ENCODE data around the gene CDK3.

Gene CDK3

DNA sequence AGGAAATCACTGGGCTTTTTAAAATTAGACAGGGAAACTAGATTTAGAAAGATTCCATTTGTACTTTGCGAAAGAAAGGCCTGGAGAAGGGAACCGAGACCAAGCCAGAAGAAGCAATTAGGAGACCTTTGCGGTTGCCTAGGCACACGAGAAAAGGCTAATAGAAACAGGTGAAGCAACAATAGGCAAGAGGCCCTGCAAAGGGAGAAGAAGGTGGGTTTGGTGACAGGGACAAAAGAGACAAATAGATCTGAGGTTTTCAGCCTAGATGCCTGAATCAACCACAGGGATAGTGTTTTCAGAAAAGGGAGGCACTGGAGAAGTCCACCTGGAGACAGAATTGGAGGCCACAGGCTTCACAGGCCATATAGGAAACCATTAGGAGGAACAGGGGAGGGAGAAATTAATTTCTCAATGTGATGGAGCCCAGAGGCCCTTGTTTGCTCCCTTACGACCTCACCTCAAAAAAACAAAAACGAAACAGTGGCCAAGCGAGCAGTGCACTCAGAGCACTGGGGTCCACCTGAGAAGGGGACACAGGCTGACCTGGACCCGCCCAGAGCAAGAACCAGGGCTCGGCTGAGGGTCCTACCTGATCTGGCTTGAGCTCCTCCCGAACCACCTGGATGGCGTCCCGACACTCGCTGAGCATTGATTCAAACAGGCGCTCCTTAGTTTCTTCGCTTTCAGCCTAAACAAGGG lies 49.3 kb downstream of the CDK3 start:
- H3K9me3 ChIP-seq (ENCODE audit: insufficient read depth, low read depth, low read length) = no peaks in the 10 kb centered on the region
- no peak overlapping the region for H3K9ac ChIP-seq (ENCODE audit: low read depth, low read length)
- no peak overlapping the region for H3K27ac ChIP-seq (ENCODE audit: low read length)
- no peak overlapping the region for H3K4me3 ChIP-seq (ENCODE audit: low read length)
- no peaks in the 10 kb centered on the region for H3K27me3 ChIP-seq (ENCODE audit: insufficient read depth, low read length)
- no peaks in the 10 kb centered on the region for H3K4me1 ChIP-seq (ENCODE audit: insufficient read depth, low read length)
- peaks cover 80% of the 10 kb centered on the region for H3K36me3 ChIP-seq (ENCODE audit: insufficient read depth, low read depth, low read length)

DNA sequence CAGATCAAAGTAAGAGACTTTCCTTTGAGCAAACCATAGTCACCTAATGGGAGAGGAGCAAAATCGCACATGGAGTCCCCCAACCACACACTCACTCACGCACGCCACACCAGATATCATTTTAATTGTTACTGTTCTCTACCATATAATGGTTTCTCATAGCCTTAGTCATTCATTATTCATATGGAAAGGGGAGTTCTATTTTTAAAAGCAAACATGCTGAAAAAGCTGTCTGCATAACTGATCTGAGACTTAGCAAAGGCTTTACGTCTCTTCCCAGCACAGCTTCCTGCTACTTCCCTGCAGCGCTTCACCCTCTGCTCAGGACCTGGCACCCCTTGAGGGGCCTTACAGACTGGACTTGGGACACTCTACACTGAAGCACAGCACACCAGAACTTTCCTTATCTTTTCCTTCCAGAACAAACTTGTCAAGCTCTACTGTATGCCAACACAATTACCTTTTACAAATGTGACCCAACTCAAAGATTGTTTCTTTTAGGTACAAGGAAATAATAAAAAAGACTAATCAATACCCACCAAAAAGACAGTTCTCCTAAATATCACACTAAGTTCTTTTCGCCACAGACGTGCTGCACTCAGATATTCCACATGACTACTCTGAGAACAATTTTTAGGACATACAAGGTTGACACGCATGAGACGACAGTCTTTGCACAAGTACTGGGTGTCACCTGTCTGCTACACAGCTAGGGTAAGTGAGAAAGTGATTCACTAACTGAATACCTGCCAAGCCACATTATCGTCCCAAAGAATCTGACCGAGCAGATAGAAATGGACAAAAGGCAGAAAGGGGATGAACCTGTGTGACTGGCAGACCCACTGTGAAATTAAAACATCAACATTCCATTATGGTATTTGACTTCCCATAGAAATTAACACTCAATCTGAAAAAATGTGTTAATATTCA lies 50.1 kb downstream of the CDK3 start:
- H3K4me3 ChIP-seq (ENCODE audit: low read length) = no peak overlapping the region
- H3K4me1 ChIP-seq (ENCODE audit: insufficient read depth, low read length) = no peaks in the 10 kb centered on the region
- peaks cover 72% of the 10 kb centered on the region for H3K36me3 ChIP-seq (ENCODE audit: insufficient read depth, low read depth, low read length)
- no peaks in the 10 kb centered on the region for H3K27me3 ChIP-seq (ENCODE audit: insufficient read depth, low read length)
- H3K9ac ChIP-seq (ENCODE audit: low read depth, low read length) = no peak overlapping the region
- no peaks in the 10 kb centered on the region for H3K9me3 ChIP-seq (ENCODE audit: insufficient read depth, low read depth, low read length)
- H3K27ac ChIP-seq (ENCODE audit: low read length) = no peak overlapping the region

DNA sequence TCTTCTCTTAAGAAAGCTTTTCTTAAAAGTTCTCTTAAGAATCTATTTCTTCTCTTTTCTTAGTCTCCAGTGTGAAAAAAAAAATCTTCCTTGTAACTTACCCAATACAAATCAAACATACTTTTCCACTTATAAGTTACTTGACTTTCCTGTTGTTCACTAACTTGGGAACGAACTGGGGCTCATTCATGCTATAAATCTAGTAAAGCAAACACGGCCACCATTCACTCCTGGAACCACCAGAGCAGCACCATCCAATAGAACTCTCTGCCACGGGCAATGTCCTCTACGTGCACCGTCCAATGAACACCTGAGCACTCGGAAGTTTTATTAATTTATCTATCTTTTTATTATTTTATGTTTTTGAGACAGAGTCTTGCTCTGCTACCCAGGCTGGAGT lies 50.9 kb downstream of the CDK3 start:
- Histone ChIP-seq H3K36me3 (ENCODE audit: insufficient read depth, low read depth, low read length) (peaks cover 73% of the 10 kb centered on the region), H3K4me1 (ENCODE audit: insufficient read depth, low read length) (no peaks in the 10 kb centered on the region), H3K27me3 (ENCODE audit: insufficient read depth, low read length) (no peaks in the 10 kb centered on the region), H3K9ac (ENCODE audit: low read depth, low read length) (no peak overlapping the region), H3K9me3 (ENCODE audit: insufficient read depth, low read depth, low read length) (no peaks in the 10 kb centered on the region), H3K4me3 (ENCODE audit: low read length) (no peak overlapping the region), H3K27ac (ENCODE audit: low read length) (no peak overlapping the region)

DNA sequence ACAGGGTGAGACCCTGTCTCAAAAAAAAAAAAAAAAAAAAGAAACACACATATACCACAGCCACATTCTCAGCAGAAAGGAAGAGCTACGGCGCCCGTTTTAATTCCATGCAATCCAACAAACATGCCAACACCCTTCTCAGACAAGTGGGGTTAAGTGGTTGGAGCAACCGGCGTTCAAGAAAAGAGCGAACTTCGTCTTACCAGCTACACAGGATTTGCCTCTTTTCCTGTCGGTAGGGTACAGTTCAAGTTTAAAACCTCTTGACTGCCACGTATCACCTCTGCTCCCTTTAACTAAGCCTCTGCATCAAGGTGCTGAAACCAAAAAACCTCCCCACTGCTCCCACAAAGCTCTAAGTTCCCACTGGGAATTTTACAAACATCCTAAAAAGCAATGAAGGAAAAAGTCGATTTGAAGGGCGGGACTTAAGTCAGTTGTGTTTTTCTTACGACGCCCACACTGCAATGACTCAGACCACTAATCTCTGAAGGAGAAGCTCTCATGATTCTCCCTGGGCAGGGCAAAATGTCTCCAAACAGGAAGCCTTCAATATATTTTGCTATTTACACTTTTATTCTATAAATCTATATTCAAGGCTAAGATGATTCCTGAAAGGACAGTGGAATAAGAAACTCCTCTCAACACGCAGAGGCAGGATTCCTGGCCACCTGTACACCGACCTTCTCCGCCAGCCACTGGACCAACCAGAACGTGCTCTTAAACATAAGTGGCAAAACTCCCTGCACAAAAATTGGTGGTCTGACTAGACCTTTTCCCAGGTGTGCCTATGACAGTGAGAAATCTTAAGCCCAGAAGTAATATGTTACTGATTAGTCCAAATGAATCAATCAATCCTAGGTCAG lies 52.8 kb downstream of the CDK3 start:
- H3K9ac ChIP-seq (ENCODE audit: low read depth, low read length) = no peak overlapping the region
- H3K36me3 ChIP-seq (ENCODE audit: insufficient read depth, low read depth, low read length) = peaks cover 76% of the 10 kb centered on the region
- H3K4me1 ChIP-seq (ENCODE audit: insufficient read depth, low read length) = no peaks in the 10 kb centered on the region
- no peak overlapping the region for H3K4me3 ChIP-seq (ENCODE audit: low read length)
- no peak overlapping the region for H3K27ac ChIP-seq (ENCODE audit: low read length)
- H3K9me3 ChIP-seq (ENCODE audit: insufficient read depth, low read depth, low read length) = no peaks in the 10 kb centered on the region
- no peaks in the 10 kb centered on the region for H3K27me3 ChIP-seq (ENCODE audit: insufficient read depth, low read length)

DNA sequence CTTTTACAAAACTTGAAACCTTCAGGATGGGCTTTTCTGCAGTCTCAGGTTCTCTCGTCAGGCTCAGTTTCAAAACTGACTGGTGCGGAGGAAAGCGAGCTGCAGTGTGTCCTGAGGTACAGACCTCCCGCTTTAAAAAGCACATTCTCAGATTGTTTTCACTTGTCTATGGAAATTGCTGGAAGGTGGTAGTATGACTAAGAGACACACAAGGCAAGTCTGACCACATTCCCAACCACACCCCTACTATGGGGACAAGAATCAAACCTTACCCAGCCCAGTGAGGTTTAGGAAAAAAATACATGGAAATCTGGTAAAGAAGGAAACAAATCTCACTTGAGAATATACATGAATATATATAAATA lies 53.4 kb downstream of the CDK3 start:
- Histone ChIP-seq H3K4me1 (ENCODE audit: insufficient read depth, low read length) (no peaks in the 10 kb centered on the region), H3K36me3 (ENCODE audit: insufficient read depth, low read depth, low read length) (peaks cover 76% of the 10 kb centered on the region), H3K27me3 (ENCODE audit: insufficient read depth, low read length) (no peaks in the 10 kb centered on the region), H3K9ac (ENCODE audit: low read depth, low read length) (no peak overlapping the region), H3K9me3 (ENCODE audit: insufficient read depth, low read depth, low read length) (no peaks in the 10 kb centered on the region), H3K4me3 (ENCODE audit: low read length) (no peak overlapping the region), H3K27ac (ENCODE audit: low read length) (no peak overlapping the region)
